H9 (cell line): ENCODE measurements around the gene RNF141. TPM values are rescaled to one million over a fixed set of nuclear protein-coding genes. Genes with fewer than 3 reads are reported as not detected.

ENCODE experiments used
- DNase-seq: peaks from one replicate; pipeline ENCODE4 v3.0.0-alpha.2; 2017
- H2AFZ ChIP-seq: one replicate; pipeline ENCODE4 v1.6.1; 2013; ENCODE audit warnings: mild to moderate bottlenecking, low read length, control low read depth, moderate library complexity
- H2AK5ac ChIP-seq: 2 replicates; pipeline ENCODE4 v1.6.1; 2013; ENCODE audit warnings: low read length, control low read depth, mixed read lengths; ENCODE audit not compliant: insufficient read length
- H2BK120ac ChIP-seq: one replicate; pipeline ENCODE4 v1.6.1; 2013; ENCODE audit warnings: low read depth, mild to moderate bottlenecking, low read length, control low read depth, inconsistent platforms; ENCODE audit not compliant: poor library complexity, severe bottlenecking
- H2BK12ac ChIP-seq: 2 replicates; pipeline ENCODE4 v1.6.1; 2013; ENCODE audit warnings: low read length, control low read depth, mixed read lengths, low read depth; ENCODE audit not compliant: insufficient read length
- H2BK15ac ChIP-seq: 2 replicates; pipeline ENCODE4 v1.6.1; 2013; ENCODE audit warnings: low read depth, low read length, control low read depth
- H2BK20ac ChIP-seq: one replicate; pipeline ENCODE4 v1.6.1; 2013; ENCODE audit warnings: low read depth, mild to moderate bottlenecking, low read length, control low read depth, inconsistent platforms; ENCODE audit not compliant: poor library complexity, severe bottlenecking
- H2BK5ac ChIP-seq: 2 replicates; pipeline ENCODE4 v1.6.1; 2013; ENCODE audit warnings: low read length, control low read depth, mixed read lengths; ENCODE audit not compliant: insufficient read length
- H3K14ac ChIP-seq: 2 replicates; pipeline ENCODE4 v1.6.1; 2013; ENCODE audit warnings: low read length, control low read depth; ENCODE audit not compliant: insufficient read depth
- H3K18ac ChIP-seq: 2 replicates; pipeline ENCODE4 v1.6.1; 2013; ENCODE audit warnings: low read depth, mild to moderate bottlenecking, mixed read lengths, low read length, control low read depth; ENCODE audit not compliant: insufficient read length
- H3K23ac ChIP-seq: 2 replicates; pipeline ENCODE4 v1.6.1; 2013; ENCODE audit warnings: low read length, control low read depth, mixed read lengths, low read depth; ENCODE audit not compliant: insufficient read length
- H3K23me2 ChIP-seq: 2 replicates; pipeline ENCODE4 v1.6.1; 2013; ENCODE audit warnings: low read depth, mild to moderate bottlenecking, mixed read lengths, low read length, control low read depth; ENCODE audit not compliant: insufficient read length, poor library complexity, severe bottlenecking
- H3K27ac ChIP-seq: 2 replicates; pipeline ENCODE4 v1.5.1; 2013; ENCODE audit warnings: low read length, control low read depth, mixed read lengths, low read depth; ENCODE audit not compliant: insufficient read length
- H3K27me3 ChIP-seq: 2 replicates; pipeline ENCODE4 v1.6.1; 2013; ENCODE audit warnings: low read length, control low read depth, inconsistent platforms; ENCODE audit not compliant: insufficient read depth
- H3K4ac ChIP-seq: 2 replicates; pipeline ENCODE4 v1.6.1; 2013; ENCODE audit warnings: low read depth, mild to moderate bottlenecking, control low read depth, inconsistent platforms, low read length, moderate library complexity
- H3K4me1 ChIP-seq: 2 replicates; pipeline ENCODE4 v1.6.1; 2013; ENCODE audit warnings: low read length, control low read depth, inconsistent platforms; ENCODE audit not compliant: insufficient read depth
- H3K4me2 ChIP-seq: 2 replicates; pipeline ENCODE4 v1.6.1; 2013; ENCODE audit warnings: low read length, control low read depth, mixed read lengths; ENCODE audit not compliant: insufficient read length, insufficient read depth
- H3K56ac ChIP-seq: 2 replicates; pipeline ENCODE4 v1.6.1; 2013; ENCODE audit warnings: low read depth, mild to moderate bottlenecking, mixed read lengths, low read length, control low read depth; ENCODE audit not compliant: insufficient read length
- H3K79me1 ChIP-seq: 2 replicates; pipeline ENCODE4 v1.6.1; 2013; ENCODE audit warnings: low read depth, mild to moderate bottlenecking, moderate library complexity, low read length, control low read depth, inconsistent platforms; ENCODE audit not compliant: insufficient read depth, poor library complexity, severe bottlenecking
- H3K79me2 ChIP-seq: 2 replicates; pipeline ENCODE4 v1.6.1; 2013; ENCODE audit warnings: low read length, control low read depth, inconsistent platforms; ENCODE audit not compliant: insufficient read depth
- H3K9ac ChIP-seq: 2 replicates; pipeline ENCODE4 v1.6.1; 2013; ENCODE audit warnings: low read length, control low read depth, mixed read lengths; ENCODE audit not compliant: insufficient read length; ENCODE audit errors: extremely low read depth
- H3K9me3 ChIP-seq: one replicate; pipeline ENCODE4 v1.6.1; 2013; ENCODE audit warnings: low read depth, low read length, inconsistent platforms; ENCODE audit not compliant: control insufficient read depth
- H3T11ph ChIP-seq: one replicate; pipeline ENCODE4 v1.6.1; 2013; ENCODE audit warnings: mild to moderate bottlenecking, low read length, control low read depth, inconsistent platforms
- H4K20me1 ChIP-seq: one replicate; pipeline ENCODE4 v1.6.1; 2013; ENCODE audit not compliant: control insufficient read depth, insufficient read length, insufficient read depth
- H4K5ac ChIP-seq: 2 replicates; pipeline ENCODE4 v1.6.1; 2013; ENCODE audit warnings: low read depth, mild to moderate bottlenecking, mixed read lengths, low read length, control low read depth; ENCODE audit not compliant: insufficient read length
- H4K8ac ChIP-seq: replicated peaks from 2 replicates; pipeline ENCODE4 v1.6.1; 2013; ENCODE audit warnings: low read length, control low read depth, mixed read lengths, low read depth; ENCODE audit not compliant: insufficient read length
- H4K91ac ChIP-seq: 2 replicates; pipeline ENCODE4 v1.6.1; 2013; ENCODE audit warnings: low read depth, mild to moderate bottlenecking, moderate library complexity, mixed read lengths, low read length, control low read depth; ENCODE audit not compliant: insufficient read length
- H3K27ac Mint-ChIP-seq, 3 experiments: 2 replicates in 2 of 3; 3 replicates in 1 of 3; pipeline ENCODE4 v1.8.0; 2020 to 2021; ENCODE audit warnings: mixed read lengths in 3 of 3, mild to moderate bottlenecking in 1 of 3, moderate library complexity in 1 of 3
- H3K27me3 Mint-ChIP-seq: 2 replicates; pipeline ENCODE4 v1.8.0; 2021; ENCODE audit warnings: low read depth, mild to moderate bottlenecking, moderate library complexity, mixed read lengths
- H3K36me3 Mint-ChIP-seq, 3 experiments: 2 replicates in 2 of 3; 3 replicates in 1 of 3; pipeline ENCODE4 v1.8.0; 2020 to 2021; ENCODE audit warnings: low read depth in 3 of 3, mixed read lengths in 3 of 3; ENCODE audit not compliant: insufficient read depth in 1 of 3
- H3K4me1 Mint-ChIP-seq, 2 experiments: 2 replicates each; pipeline ENCODE4 v1.8.0; 2020; ENCODE audit warnings: mixed read lengths in 2 of 2
- H3K4me3 Mint-ChIP-seq, 2 experiments: 2 replicates in 1 of 2; 3 replicates in 1 of 2; pipeline ENCODE4 v1.8.0; 2020 to 2021; ENCODE audit warnings: mild to moderate bottlenecking in 2 of 2, mixed read lengths in 2 of 2, moderate library complexity in 1 of 2
- H3K9me3 Mint-ChIP-seq, 2 experiments: 2 replicates in 1 of 2; 3 replicates in 1 of 2; pipeline ENCODE4 v1.8.0; 2020; ENCODE audit warnings: mild to moderate bottlenecking in 2 of 2, mixed read lengths in 2 of 2, moderate library complexity in 1 of 2
- CTCF ChIP-seq: fragments of 200-600 bp; sonication (generic); conservative IDR thresholded peaks from 3 replicates; pipeline ENCODE4 v1.8.0; 2021; ENCODE audit warnings: antibody characterized with exemption, mild to moderate bottlenecking
- WGBS: extraction: QIAGEN DNeasy Blood & Tissue Kit; methylation state at CpG from one replicate; pipeline ENCODE4 v1.1.7; 2013; ENCODE audit warnings: missing lambda C conversion rate, low lambda C conversion rate, mixed read lengths; ENCODE audit not compliant: insufficient read length; ENCODE audit errors: extremely low coverage; 5-methylcytosine and 5-hydroxymethylcytosine counted together
- total RNA-seq: library from RNA; stranded (reverse); gene quantifications from 2 replicates; pipeline ENCODE4 v1.2.1, GENCODE V29; 2021

Gene RNF141
- total RNA-seq, 1 experiment from 2014 or later, result 24.7 TPM

- no peak overlapping the region for H2BK120ac ChIP-seq
- no peak overlapping the region for H2AFZ ChIP-seq
- no peak overlapping the region for H2BK20ac ChIP-seq
- no peak overlapping the region for H2AK5ac ChIP-seq
- no peaks in the 10 kb centered on the region for H3K27me3 Mint-ChIP-seq
- no peak overlapping the region for H2BK5ac ChIP-seq
- no peak overlapping the region for H2BK15ac ChIP-seq
- peaks cover 7 to 23% of the 10 kb centered on the region in 2 experiments for H3K4me1 Mint-ChIP-seq
- H3T11ph ChIP-seq, result no peak overlapping the region
- peaks cover 10 to 18% (median 17%) of the 10 kb centered on the region in 3 experiments for H3K36me3 Mint-ChIP-seq
- H3K56ac ChIP-seq, result no peak overlapping the region
- no peak overlapping the region for H3K4me3 Mint-ChIP-seq
- H3K79me1 ChIP-seq, result no peaks in the 10 kb centered on the region
- H3K23me2 ChIP-seq, result no peaks in the 10 kb centered on the region
- no peaks in the 10 kb centered on the region for H3K9me3 ChIP-seq
- H3K9ac ChIP-seq, result no peak overlapping the region
- 0 out of 2 replicates have a peak, but pooled peaks cover 2% of the 10 kb centered on the region for H3K4me1 ChIP-seq
- WGBS, result no CpG with 5 or more reads among the region's 10 CpGs
- no peaks in the 10 kb centered on the region for H3K79me2 ChIP-seq
- no peak overlapping the region for H4K8ac ChIP-seq
- H3K14ac ChIP-seq, result no peak overlapping the region
- no peaks in the 10 kb centered on the region for H3K27me3 ChIP-seq
- no peak overlapping the region for H2BK12ac ChIP-seq
- H3K23ac ChIP-seq, result no peak overlapping the region
- no peak for TF ChIP-seq CTCF
- H3K4ac ChIP-seq, result no peak overlapping the region
- H4K5ac ChIP-seq, result no peak overlapping the region
- peak overlapping the region in 2 of 3 experiments; percentile 59 to 82; a peak in 3 of 7 replicates for H3K27ac Mint-ChIP-seq
- no peaks in the 10 kb centered on the region for H4K20me1 ChIP-seq
- no peak overlapping the region for H4K91ac ChIP-seq
- no peaks in the 10 kb centered on the region for H3K9me3 Mint-ChIP-seq
- DNase-seq, result peak; percentile 27
- H3K27ac ChIP-seq, result no peak overlapping the region
- H3K4me2 ChIP-seq, result no peak overlapping the region
- no peak overlapping the region for H3K18ac ChIP-seq
Observed at GRCh38 chr11:10498426-10499250, 42.3 kb downstream of the RNF141 start.
